Embryonic facial prominence (tissue), 1 donor: ENCODE data around the gene MGAT5.

Experiments
- DNase-seq: peaks from one replicate; pipeline ENCODE4 v3.0.0-alpha.2; 2016; ENCODE audit errors: extremely low spot score

The MGAT5 gene

GRCh38 chr2:134420259-134420658 is 166.4 kb downstream of the MGAT5 start:
- no peak for DNase-seq

DNA sequence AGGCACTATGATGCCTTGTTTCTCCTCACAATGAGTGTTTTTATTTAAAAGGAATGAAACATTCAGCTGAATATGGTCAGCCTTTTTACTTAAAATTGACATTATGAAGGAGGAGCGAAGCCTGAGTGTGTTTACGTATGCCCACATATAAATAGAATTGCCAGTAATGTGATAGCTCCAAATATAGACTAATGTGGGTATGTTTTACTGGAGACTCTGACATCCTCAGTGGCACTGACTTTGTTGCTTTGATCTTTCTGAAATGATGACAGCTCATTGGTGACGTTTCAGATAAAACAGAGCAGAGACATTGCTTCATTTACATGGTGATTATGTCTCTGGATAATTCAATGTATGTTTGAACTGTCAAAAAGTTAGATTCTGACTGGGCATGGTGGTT is 167.0 kb downstream of the MGAT5 start:
- no peak for DNase-seq

- no peak for DNase-seq
These were observed 167.9 kb downstream of the MGAT5 start for GRCh38 chr2:134421556-134422328.

DNA sequence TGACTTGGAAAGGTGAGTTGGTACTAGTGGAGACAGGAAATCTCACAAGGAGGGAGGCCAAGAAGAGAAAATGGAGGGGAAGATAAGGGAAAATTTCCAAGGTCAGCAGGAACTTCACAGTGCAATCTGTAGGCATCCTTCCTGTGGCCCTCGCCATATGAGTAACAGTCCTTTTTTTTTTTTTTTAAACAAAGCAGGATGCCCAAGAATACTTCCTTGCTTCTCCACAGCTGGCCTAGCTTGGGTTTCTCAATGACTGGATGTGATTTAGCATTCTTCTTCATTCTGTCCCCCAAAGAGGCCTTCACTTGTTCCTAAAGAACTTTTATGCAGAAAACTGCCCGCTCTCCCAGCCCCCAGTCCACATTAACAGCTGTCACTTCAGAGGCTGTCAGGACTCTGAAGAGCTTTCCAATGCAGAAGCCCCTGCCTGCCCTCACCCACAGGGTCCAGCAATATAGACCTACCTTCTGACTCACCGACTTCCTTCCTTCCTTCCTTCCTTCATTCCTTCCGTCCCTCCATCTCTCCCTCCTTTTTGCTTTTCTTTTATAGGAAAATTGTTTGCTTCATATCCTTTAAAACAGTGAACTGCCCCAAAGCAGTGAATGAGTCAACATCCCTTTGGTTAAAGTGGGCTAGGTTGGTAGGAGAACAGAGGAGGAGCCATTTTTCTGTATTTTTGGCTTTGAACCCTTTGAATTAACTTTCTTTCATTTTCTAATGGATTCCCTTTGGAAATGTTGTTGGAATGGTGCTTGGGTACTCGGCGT is 172.0 kb downstream of the MGAT5 start:
- no peak for DNase-seq

- no peak for DNase-seq
These were observed 172.8 kb downstream of the MGAT5 start for GRCh38 chr2:134426721-134427120.

DNA sequence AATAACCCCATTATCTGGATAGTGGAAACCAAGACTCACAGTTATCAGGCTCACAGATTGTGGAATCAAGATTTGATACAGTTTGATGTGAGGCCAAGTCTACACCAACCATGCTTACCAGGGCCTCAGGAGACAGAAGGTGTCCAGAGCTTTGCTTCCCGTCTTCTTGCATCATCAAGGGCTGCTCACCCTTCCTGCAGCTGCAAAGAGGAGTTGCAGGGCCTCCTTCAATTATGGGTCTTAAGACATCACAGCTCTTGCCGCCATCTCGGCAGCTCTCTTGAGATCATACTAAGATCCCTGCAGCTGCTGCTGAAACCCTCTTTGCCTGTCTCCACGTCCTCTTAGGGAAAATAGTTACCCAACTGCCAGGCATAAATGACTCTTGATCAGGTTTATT is 176.0 kb downstream of the MGAT5 start:
- DNase-seq = no peak

DNA sequence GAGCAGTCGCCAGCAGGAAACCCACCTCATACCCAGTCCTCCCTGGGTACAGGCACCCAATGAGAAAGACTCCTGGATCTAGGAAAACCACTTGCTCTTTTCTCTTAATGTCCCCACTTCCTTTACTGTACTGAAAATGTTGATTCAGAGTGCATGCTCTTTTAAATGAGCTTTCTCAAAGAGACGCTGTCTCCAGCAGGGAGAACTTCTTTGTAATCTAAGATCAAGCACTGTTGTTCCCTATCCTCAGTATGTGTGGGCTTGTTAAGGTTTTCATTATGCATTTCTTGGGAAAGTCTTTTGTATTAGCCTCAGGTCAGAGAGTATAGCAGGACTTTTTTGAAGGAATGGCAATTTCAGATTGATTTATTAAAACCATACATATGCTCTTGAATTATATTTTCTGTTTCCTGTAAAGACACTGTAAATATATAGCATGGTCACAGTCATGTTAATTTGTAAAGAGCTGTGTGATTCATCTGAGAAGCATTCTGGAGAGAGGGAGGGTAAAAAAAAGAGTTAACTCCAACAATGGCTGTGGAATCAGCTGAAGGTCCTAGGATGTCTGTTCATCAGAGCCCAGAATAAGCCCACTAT is 178.1 kb downstream of the MGAT5 start:
- DNase-seq = no peak

DNA sequence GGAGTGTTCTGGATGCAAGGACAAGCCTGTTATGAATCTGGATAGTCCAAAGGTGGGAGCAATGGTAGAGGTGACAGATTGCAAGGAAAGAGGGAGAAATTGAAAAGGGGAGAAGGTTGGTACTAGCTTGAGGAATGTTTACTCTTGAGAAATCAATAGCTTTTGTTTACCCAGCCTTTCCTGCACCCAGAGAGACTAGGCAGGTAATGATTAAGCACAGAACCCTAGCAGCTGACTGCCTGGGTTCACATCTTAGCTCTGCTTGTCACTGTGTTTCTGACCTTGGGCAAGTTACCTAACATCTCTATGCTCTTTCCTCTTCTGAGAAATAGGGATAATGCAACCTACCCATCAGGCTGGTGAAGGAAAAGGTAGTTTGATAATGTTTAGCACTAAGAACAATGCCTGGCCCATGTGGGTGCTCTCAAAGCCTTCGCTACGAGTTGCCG is 178.6 kb downstream of the MGAT5 start:
- DNase-seq = no peak

DNA sequence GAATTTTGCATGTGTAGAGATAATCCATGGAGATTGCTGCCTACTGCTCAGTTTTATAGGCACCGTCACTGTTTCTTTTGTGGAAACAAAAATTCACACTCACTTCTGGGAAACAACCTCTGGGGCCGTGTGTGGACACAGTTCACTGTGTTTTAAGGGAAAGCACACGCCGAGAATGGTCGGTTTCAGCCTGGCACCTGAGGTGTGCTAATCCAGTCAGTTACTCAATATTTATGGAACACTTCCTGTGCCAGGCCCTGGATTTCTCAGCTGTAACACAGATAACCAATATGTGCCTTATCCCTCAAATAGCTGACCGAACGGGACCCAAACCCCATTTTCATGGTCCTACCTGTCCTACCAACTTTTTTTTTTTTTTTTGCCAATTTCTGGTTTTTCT is 179.6 kb downstream of the MGAT5 start:
- DNase-seq = no peak

DNA sequence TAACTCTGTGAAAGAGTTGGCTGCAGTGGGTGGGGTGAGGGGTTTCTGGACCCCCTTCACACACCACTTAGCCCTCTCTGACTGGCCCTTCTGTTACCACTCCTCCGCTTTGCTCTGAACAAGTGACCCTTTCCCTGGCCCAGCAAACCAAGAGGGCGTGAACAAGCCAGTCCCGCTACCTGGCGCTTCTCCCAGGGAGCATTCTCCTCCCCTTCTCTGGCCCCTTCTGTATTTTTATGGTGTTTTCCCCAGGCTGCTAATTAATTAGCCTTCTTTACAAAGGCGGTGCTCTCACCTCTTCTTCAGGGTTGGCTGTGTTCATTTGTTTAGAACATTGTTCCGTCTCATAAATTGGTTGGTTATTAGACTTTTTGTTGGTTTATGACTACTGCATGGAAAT is 180.1 kb downstream of the MGAT5 start:
- DNase-seq = no peak

GRCh38 chr2:134435505-134435904 is 181.6 kb downstream of the MGAT5 start:
- DNase-seq = no peak

DNA sequence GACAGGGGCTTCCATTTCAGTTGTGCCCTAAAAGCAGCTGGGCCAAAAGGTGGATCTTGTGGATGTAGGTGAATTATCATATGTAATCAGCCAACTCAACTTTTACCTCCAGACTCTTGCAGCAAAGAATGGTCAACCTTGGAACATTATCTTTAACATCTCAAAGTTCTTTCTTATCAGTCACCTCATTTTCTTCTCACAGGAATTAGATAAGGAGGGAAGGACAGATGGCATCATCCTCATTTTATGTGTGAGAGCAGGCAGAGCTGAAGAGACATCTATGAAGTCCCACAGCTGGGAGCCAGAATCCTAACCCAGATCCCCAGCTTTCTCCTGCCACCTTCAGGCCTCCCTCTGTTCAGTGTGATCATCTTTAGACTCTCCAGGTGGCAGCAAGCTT is 182.1 kb downstream of the MGAT5 start:
- DNase-seq = no peak

GRCh38 chr2:134436706-134437105 is 182.8 kb downstream of the MGAT5 start:
- no peak for DNase-seq

DNA sequence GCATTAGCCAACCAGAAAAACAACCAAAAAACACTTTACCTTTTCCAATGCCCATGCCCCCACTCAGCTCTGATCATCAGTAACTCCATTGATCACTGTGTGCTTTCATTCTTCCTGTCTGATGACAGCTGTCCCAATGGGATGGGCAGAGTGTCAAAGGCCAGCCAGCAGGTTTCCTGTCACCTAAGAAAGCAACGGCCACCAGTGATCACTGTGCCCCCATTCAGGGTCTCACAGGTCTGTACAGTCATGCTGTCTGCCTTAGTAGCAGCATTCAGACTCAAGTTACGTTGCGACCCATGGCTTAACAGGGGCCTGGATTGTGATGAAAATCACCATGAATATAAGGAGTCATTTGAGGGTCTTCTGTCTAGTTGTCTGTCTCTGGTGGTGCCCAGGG is 184.5 kb downstream of the MGAT5 start:
- DNase-seq = no peak

DNA sequence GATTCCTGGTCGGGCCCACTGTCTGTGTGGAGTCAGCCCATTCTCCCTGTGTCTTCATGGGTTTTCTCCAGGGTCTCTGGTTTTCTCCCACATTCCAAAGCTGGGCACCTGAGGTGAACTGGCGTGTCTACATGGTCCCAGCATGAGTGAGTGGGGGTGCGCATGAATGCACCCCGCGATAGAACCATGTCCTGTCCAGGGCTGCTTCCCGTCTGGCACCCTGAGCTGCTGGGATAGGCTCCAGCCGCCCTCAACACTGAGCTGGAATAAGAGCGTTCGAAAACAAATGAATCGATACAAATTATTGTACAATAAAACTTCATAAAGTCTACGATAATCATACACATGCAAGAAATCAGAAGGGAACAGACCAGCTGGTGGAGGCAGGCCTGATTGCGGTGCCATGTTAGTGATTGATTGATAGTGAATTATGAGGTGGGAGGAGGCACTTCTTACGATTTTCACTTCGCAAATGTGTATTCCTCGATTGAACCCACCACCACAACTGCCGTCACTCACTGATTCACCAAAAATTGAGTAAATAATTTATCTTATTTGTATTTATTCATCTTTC is 186.6 kb downstream of the MGAT5 start:
- DNase-seq = no peak

- DNase-seq = no peak
These were observed 187.4 kb downstream of the MGAT5 start for GRCh38 chr2:134441153-134441863.

GRCh38 chr2:134443814-134444480 is 190.1 kb downstream of the MGAT5 start:
- no peak for DNase-seq

- DNase-seq = no peak
These were observed 191.2 kb downstream of the MGAT5 start for GRCh38 chr2:134445116-134445515.

DNA sequence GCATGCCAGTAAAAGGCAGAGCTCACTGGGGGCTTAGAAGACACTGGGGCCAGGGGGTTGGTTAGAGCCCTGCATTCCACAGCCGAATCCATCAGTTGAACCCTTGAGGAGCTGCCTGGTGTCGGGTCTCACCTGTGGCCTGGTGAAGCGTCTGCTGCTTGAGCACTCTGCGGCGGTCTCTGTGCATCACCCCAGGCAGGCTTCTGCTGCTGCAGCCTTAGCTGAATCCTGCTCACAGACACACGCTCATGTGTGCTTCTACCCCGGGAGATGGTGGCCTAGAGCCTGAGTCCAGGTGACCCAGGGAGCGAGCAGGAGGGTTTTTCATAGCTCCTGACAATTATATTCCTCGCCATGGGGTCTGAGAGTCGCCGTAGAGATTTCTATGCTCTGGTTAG is 192.1 kb downstream of the MGAT5 start:
- no peak for DNase-seq

GRCh38 chr2:134446383-134447017 is 192.6 kb downstream of the MGAT5 start:
- no peak for DNase-seq

DNA sequence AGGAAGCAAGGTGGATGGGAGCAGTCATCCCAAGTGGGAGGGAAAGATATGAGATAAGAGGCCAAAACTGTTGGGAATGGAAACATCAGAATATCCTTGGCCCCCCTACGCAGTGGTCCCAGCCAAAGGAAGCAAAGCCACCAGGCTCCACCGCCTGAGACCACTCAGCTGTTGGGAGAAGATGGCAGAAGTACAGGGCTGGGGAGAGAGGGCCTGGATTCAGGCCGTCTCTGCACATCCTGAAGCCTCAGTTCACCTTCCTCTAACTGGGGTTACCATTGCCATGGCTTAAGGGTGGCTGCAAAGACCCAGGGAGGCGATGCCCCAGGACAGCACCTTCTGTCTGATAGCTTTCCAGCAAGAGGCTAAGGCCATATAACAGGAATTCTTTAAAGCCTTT is 193.8 kb downstream of the MGAT5 start:
- DNase-seq = no peak
